ENCODE results near the gene GNL2.

- no peak for TF ChIP-seq CTCF (IDR thresholded peaks at IDR 0.05; ENCODE audit: low read depth, low read length)
- TF ChIP-seq MYC (IDR thresholded peaks at IDR 0.05; ENCODE audit: low read depth, low read length), result no peak
Observed at GRCh38 chr1:37621326-37621870, 25.7 kb upstream of the GNL2 start.
